Stomach smooth muscle (tissue), 2 donors: ENCODE data around the gene RGS12.

Experiments used
- H3K27ac ChIP-seq: one replicate; pipeline ENCODE4 v1.7.0; 2013; ENCODE audit warnings: mild to moderate bottlenecking, low read length, inconsistent platforms
- H3K27me3 ChIP-seq, 2 donors: one replicate each; pipeline ENCODE4 v1.7.0; 2013; ENCODE audit warnings: low read length in 2 of 2; ENCODE audit not compliant: insufficient read depth in 2 of 2, control insufficient read depth in 1 of 2
- H3K36me3 ChIP-seq, 2 donors: one replicate each; pipeline ENCODE4 v1.7.0; 2013; ENCODE audit warnings: low read length in 2 of 2; ENCODE audit not compliant: control insufficient read depth in 2 of 2, insufficient read depth in 2 of 2
- H3K4me1 ChIP-seq: one replicate; pipeline ENCODE4 v1.7.0; 2013; ENCODE audit warnings: low read length; ENCODE audit not compliant: control insufficient read depth, insufficient read depth
- H3K4me3 ChIP-seq, 2 donors: one replicate each; pipeline ENCODE4 v1.7.0; 2013; ENCODE audit warnings: low read length in 2 of 2
- H3K9ac ChIP-seq, 2 donors: one replicate each; pipeline ENCODE4 v1.7.0; 2013; ENCODE audit warnings: low read length in 2 of 2, mild to moderate bottlenecking in 1 of 2
- H3K9me3 ChIP-seq, 2 donors: one replicate each; pipeline ENCODE4 v1.7.0; 2013; ENCODE audit warnings: low read length in 2 of 2; ENCODE audit not compliant: control insufficient read depth in 2 of 2
- donor health status: healthy.
- donor health status: Pancreatic carcinoma.

RGS12 gene

DNA sequence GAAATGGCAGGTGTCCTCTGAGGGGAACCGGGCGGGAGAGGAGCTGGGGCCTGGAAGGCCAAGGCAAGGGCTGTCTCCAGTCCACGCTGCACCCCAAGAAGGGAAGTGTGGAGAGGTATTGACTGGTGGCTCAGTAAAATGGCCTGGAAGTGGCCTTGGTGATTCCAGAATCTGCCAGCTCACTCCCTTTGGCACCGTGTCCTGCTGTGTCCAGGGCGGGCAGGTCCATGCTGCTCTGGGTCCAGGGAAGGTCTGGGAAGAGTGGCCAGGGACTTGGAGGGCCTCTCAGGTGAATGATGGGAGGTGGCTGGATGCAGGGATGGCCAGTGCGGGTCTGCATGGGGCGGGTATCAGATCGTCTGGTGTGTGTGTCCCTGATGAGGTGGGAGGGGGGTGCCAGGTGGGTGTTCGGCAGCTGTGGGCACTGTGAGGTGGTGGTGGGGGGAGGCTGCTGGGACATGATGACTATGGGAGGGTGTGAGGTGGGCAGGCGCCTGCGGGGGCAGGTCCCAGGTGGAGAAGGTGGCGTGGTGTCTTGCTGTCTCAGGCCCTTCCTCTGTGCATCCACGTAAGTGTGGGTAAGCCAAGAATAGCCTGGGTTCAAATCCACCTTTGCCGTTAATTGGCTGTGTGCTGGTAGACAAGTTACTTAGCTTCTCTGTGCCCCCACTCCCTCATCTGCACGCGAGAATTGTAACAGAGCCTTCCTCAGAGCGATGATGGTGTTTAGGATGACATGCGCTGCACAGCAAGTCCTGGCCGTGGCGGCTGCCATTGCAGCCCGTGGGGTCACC lies 17.7 kb downstream of the RGS12 start:
- Histone ChIP-seq H3K9me3 (no peaks in the 10 kb centered on the region), H3K4me1 (peaks cover 16% of the 10 kb centered on the region), H3K9ac (no peak overlapping the region), H3K27me3 (no peaks in the 10 kb centered on the region), H3K4me3 (no peak overlapping the region), H3K27ac (no peak overlapping the region), H3K36me3 (no peaks in the 10 kb centered on the region)

DNA sequence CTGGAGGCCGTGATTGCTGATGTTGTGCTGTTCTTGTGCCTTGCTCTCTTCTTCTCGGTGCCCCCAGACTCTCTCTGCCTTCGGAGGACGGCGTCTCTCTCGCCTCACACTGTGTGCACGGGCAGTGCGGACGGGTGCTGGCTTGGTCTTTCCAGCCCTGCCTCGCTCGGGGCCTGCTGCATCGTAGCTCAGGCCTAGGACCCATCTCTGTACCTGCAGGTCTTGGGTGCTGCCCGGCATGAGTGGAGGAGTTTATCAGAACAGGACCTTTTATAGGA lies 18.2 kb downstream of the RGS12 start:
- Histone ChIP-seq H3K27ac (no peak overlapping the region), H3K36me3 (peaks cover 0 to 1% of the 10 kb centered on the region in 2 donors), H3K9me3 (no peaks in the 10 kb centered on the region), H3K27me3 (no peaks in the 10 kb centered on the region), H3K9ac (no peak overlapping the region), H3K4me1 (peaks cover 10% of the 10 kb centered on the region), H3K4me3 (no peak overlapping the region)

DNA sequence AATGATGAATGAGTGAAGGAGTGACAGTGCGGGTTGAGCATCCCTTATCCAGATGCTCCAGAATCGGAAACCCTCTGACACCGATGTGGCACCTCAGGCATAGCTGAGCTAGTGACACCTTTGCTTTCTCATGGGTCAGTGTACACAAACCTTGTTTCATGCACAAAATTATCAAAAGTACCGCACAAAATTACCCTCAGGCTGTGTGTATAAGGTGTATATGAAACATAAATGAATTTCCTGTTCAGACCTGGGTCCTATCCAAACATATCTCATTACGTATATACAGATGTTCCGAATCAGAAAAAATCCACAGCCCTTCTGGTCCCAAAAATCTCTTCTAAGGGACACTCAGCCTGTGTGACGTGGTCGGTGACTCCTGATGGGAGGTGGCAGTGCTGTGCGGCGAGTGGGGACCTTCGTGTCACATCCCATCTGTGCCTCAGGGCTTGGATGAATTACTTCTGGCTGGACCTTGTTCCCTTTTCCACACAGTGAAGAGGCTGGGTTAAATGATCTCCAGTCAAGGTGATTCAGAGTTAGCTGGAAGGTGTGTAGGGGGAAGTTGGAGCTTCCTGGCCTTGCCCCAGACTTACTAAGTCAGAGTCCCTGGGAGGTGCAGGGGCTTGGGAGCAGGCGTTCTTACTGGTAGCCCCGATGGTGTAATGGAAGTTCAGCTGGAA lies 18.8 kb downstream of the RGS12 start:
- Histone ChIP-seq H3K36me3 (peaks cover 0 to 4% of the 10 kb centered on the region in 2 donors), H3K9me3 (no peaks in the 10 kb centered on the region), H3K27ac (no peak overlapping the region), H3K9ac (no peak overlapping the region), H3K4me1 (peaks cover 5% of the 10 kb centered on the region), H3K4me3 (no peak overlapping the region), H3K27me3 (no peaks in the 10 kb centered on the region)

DNA sequence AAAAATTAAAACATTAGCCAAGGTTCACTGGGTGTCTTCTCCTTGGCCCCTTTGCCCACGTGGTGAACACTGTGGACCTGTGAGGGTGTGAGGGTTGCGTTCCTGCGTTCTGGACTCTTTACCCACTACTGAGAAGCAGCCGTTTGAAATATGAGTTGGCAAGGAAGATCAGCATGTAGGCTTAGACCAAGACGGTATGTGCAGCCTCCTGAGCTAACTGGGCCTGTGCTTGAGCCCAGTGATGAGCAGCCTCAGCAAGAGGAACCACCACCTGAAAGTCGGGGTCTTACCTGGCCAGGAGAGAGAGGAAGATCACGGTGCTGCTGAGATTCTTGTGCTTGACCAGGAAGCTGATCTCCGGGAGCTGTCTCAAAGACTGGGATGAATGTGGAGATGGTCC lies 19.5 kb downstream of the RGS12 start:
- Histone ChIP-seq H3K27ac (no peak overlapping the region), H3K4me1 (no peaks in the 10 kb centered on the region), H3K9ac (no peak overlapping the region), H3K27me3 (no peaks in the 10 kb centered on the region), H3K9me3 (no peaks in the 10 kb centered on the region), H3K36me3 (peaks cover 3 to 9% of the 10 kb centered on the region in 2 donors), H3K4me3 (no peak overlapping the region)

DNA sequence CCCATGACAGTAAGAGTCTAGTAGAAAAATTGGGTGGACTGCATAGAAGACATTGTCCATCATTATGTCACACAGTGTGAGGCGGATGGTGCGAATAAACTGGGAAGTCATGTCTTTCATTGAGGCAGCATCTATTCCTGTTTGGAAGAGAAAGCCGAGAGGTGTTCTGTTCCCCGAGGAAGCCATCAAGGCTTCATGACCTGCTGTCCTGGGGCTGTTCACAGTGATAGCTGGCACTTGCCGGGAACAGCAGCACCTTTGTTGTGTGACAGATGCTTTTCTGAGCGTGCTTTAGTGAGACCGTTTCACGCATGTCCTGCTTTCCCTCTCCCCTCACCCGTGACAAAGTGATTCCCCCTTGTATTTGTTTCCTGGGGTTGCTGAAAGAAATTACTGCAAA lies 20.3 kb downstream of the RGS12 start:
- Histone ChIP-seq H3K4me3 (no peak overlapping the region), H3K9me3 (no peaks in the 10 kb centered on the region), H3K4me1 (no peaks in the 10 kb centered on the region), H3K9ac (no peak overlapping the region), H3K27ac (no peak overlapping the region), H3K36me3 (peaks cover 3 to 13% of the 10 kb centered on the region in 2 donors), H3K27me3 (no peaks in the 10 kb centered on the region)

DNA sequence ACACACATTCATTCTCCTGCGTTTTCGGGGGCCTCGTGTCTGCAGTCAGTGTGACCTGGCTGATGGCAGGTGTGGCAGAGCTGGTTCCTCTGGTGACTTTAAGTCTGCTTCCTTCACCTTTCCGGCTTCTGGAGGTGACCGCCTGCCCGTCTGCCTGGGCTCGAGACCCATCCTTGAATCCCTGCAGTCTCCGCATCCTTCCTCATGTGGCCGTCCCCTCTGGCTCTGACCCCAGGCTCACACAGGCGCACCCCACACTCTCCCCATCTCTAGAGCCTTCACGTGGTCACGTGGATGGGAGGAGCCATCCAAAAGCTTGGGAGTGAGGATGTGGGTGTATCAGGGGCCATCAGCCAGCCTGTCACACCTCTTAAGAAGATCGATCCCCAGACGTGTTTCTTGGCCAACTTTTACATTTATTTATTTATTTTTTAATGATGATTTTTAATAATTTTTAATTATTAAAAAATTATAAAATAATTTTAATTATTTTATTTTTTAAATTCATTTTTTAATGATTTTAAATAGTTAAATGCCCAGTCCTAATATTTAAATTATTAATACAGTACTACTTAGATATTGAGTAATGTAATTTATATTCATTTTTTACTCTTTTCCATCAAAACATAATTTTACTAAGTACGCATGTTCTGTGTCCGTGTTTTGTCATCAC lies 20.9 kb downstream of the RGS12 start:
- Histone ChIP-seq H3K27ac (no peak overlapping the region), H3K4me1 (no peaks in the 10 kb centered on the region), H3K9ac (no peak overlapping the region), H3K9me3 (no peaks in the 10 kb centered on the region), H3K36me3 (peaks cover 3 to 17% of the 10 kb centered on the region in 2 donors), H3K27me3 (no peaks in the 10 kb centered on the region), H3K4me3 (no peak overlapping the region)

DNA sequence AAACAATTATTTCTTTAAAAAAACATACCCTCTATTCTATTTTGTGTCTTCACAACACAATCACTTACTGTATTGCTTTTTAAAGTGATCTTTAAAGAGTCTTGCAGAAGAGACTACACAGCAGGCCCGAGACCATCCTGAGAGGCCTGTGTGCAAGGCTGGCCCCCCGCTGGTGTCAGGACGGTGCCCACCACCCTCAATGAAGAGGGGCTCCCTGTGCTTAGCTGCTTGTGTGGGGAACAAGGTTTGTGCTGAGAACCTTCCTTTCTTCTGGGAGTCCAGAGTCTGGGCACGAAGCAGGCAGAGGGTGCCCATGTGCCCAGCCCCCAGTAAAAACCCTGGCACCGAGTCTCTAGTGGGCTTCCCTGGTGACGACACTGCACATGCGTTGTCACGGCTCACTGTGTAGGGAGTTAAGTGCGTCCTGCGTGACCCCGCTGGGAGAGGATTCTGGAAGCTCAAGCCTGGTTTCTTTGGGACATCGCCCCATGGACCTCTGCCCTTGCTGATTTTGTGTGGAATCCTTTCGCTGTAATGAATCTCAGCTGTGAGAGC lies 22.0 kb downstream of the RGS12 start:
- peaks cover 3 to 19% of the 10 kb centered on the region in 2 donors for H3K36me3 ChIP-seq
- no peaks in the 10 kb centered on the region for H3K9me3 ChIP-seq
- no peak overlapping the region for H3K4me3 ChIP-seq
- no peaks in the 10 kb centered on the region for H3K4me1 ChIP-seq
- no peaks in the 10 kb centered on the region for H3K27me3 ChIP-seq
- no peak overlapping the region for H3K27ac ChIP-seq
- H3K9ac ChIP-seq = no peak overlapping the region

DNA sequence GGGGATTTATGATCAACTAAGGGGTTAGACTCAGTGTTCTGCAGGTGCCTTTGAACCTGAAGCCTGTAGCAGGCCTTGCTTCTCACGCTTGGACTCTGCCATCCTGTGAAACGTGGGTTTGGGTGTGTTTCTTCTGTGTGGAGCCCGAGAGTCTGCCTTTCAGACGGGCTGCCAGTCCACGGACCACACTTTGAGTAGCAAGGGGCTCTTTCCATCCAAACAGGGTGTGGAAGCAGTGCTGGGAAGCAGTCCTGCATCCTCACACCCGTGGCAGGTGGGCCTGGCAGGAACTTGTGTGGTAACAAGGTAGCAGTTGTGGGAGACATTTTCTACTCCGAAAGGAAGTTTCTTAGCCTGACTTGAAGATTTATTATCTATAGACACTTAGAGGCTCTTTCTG lies 22.7 kb downstream of the RGS12 start:
- Histone ChIP-seq H3K27me3 (no peaks in the 10 kb centered on the region), H3K36me3 (peaks cover 3 to 19% of the 10 kb centered on the region in 2 donors), H3K4me1 (no peaks in the 10 kb centered on the region), H3K9ac (no peak overlapping the region), H3K27ac (no peak overlapping the region), H3K9me3 (no peaks in the 10 kb centered on the region), H3K4me3 (no peak overlapping the region)

DNA sequence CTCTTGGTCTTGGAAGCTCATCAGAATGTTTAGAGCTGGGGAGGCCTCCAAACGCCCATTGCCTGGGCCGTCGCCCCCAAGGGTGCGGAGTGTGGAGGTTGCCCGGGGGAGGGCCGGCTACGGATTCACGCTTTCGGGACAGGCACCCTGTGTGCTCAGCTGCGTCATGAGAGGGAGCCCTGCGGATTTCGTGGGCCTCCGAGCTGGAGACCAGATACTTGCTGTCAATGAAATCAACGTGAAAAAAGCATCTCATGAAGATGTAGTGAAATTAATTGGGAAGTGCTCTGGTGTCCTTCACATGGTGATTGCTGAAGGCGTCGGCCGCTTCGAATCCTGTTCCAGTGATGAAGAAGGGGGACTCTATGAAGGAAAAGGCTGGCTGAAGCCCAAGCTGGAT lies 23.3 kb downstream of the RGS12 start:
- H3K9ac ChIP-seq = no peak overlapping the region
- no peaks in the 10 kb centered on the region for H3K9me3 ChIP-seq
- H3K4me1 ChIP-seq = peaks cover 2% of the 10 kb centered on the region
- no peaks in the 10 kb centered on the region for H3K27me3 ChIP-seq
- H3K4me3 ChIP-seq = no peak overlapping the region
- H3K36me3 ChIP-seq = peaks cover 3 to 19% of the 10 kb centered on the region in 2 donors
- H3K27ac ChIP-seq = no peak overlapping the region

DNA sequence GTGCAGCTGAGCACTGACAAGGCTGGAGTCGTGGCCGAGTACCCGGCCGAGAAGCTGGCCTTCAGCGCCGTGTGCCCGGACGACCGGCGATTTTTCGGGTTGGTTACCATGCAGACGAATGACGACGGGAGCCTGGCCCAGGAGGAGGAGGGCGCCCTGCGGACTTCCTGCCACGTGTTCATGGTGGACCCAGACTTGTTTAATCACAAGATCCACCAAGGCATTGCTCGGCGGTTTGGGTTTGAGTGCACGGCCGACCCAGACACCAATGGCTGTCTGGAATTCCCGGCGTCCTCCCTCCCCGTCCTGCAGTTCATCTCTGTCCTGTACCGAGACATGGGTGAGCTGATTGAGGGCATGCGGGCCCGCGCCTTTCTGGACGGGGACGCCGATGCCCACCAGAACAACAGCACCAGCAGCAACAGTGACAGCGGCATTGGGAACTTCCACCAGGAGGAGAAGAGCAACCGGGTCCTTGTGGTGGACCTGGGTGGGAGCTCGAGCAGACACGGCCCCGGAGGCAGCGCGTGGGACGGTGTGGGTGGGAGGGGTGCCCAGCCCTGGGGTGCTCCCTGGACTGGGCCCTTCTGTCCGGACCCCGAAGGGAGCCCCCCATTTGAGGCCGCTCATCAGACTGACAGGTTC lies 24.3 kb downstream of the RGS12 start:
- H3K9ac ChIP-seq = no peak overlapping the region
- H3K4me1 ChIP-seq = peaks cover 12% of the 10 kb centered on the region
- peaks cover 3 to 19% of the 10 kb centered on the region in 2 donors for H3K36me3 ChIP-seq
- H3K27me3 ChIP-seq = no peaks in the 10 kb centered on the region
- H3K27ac ChIP-seq = no peak overlapping the region
- no peaks in the 10 kb centered on the region for H3K9me3 ChIP-seq
- H3K4me3 ChIP-seq = no peak overlapping the region
